Osteoblast (primary cell): ENCODE measurements around the gene APOC4. TPM values are rescaled to one million over a fixed set of nuclear protein-coding genes. Genes with fewer than 3 reads are reported as not detected.

Experiments used
- DNase-seq: peaks from one replicate; pipeline ENCODE4 v3.0.0; 2011; ENCODE audit warnings: low spot score, mixed read lengths; ENCODE audit not compliant: insufficient read length; ENCODE audit errors: missing footprints
- H2AFZ ChIP-seq: 2 replicates; pipeline ENCODE4 v1.6.0; 2011; ENCODE audit warnings: mild to moderate bottlenecking, low read length
- H3K27ac ChIP-seq: 2 replicates; pipeline ENCODE4 v1.5.1; 2011; ENCODE audit warnings: mild to moderate bottlenecking, low read depth, low read length, moderate library complexity
- H3K27me3 ChIP-seq: 2 replicates; pipeline ENCODE4 v1.6.0; 2012; ENCODE audit warnings: mild to moderate bottlenecking, control low read depth, inconsistent platforms, low read length, moderate library complexity; ENCODE audit not compliant: insufficient read depth
- H3K36me3 ChIP-seq: 2 replicates; pipeline ENCODE4 v1.5.1; 2011; ENCODE audit warnings: mild to moderate bottlenecking, low read length, control low read depth, moderate library complexity; ENCODE audit not compliant: insufficient read depth
- H3K4me1 ChIP-seq: 2 replicates; pipeline ENCODE4 v1.5.1; 2011; ENCODE audit warnings: mild to moderate bottlenecking, low read length, control low read depth, moderate library complexity; ENCODE audit not compliant: insufficient read depth
- H3K4me2 ChIP-seq: 2 replicates; pipeline ENCODE4 v1.6.0; 2011; ENCODE audit warnings: mild to moderate bottlenecking, low read length; ENCODE audit not compliant: insufficient read depth
- H3K4me3 ChIP-seq: fragments of 200-600 bp; sonication (generic); 3 replicates; pipeline ENCODE4 v1.5.1; 2012; ENCODE audit warnings: mild to moderate bottlenecking, low read length, inconsistent platforms; ENCODE audit not compliant: insufficient read depth
- H3K79me2 ChIP-seq: 2 replicates; pipeline ENCODE4 v1.6.0; 2012; ENCODE audit warnings: mild to moderate bottlenecking, low read length, control low read depth, inconsistent platforms; ENCODE audit not compliant: insufficient read depth
- H3K9me3 ChIP-seq: 2 replicates; pipeline ENCODE4 v1.5.1; 2011; ENCODE audit warnings: low read depth, low read length, control low read depth
- H4K20me1 ChIP-seq: 2 replicates; pipeline ENCODE4 v1.6.0; 2012; ENCODE audit warnings: mild to moderate bottlenecking, low read length, control low read depth; ENCODE audit not compliant: insufficient read depth
- CTCF ChIP-seq: IDR thresholded peaks from 2 replicates; pipeline ENCODE4 v1.5.1; 2011; ENCODE audit warnings: mild to moderate bottlenecking, low read depth, low read length, moderate library complexity; ENCODE audit errors: extremely low read depth
- total RNA-seq: library from RNA; depleted of rRNA; stranded (reverse); fragments of >200 nt; gene quantifications from 2 replicates; pipeline ENCODE4 v1.2.3, GENCODE V29; 2012

Gene APOC4
- total RNA-seq, 1 donor, result not detected

GRCh38 chr19:44894946-44895345 lies 47.1 kb upstream of the APOC4 start:
- no peak overlapping the region for H3K4me3 ChIP-seq
- DNase-seq, result peak; percentile 89
- peaks cover 16% of the 10 kb centered on the region for H4K20me1 ChIP-seq
- no peaks in the 10 kb centered on the region for H3K27me3 ChIP-seq
- H3K9me3 ChIP-seq, result no peaks in the 10 kb centered on the region
- no peak overlapping the region for H3K27ac ChIP-seq
- no peak overlapping the region for H2AFZ ChIP-seq
- peaks cover 47% of the 10 kb centered on the region for H3K79me2 ChIP-seq
- peaks cover 50% of the 10 kb centered on the region for H3K36me3 ChIP-seq
- H3K4me2 ChIP-seq, result no peak overlapping the region
- no peak for TF ChIP-seq CTCF
- H3K4me1 ChIP-seq, result peaks cover 17% of the 10 kb centered on the region

GRCh38 chr19:44897835-44898234 lies 44.2 kb upstream of the APOC4 start:
- Histone ChIP-seq H3K9me3 (no peaks in the 10 kb centered on the region), H3K4me2 (no peak overlapping the region), H3K27ac (no peak overlapping the region), H3K36me3 (peaks cover 70% of the 10 kb centered on the region), H3K4me3 (no peak overlapping the region), H2AFZ (no peak overlapping the region), H4K20me1 (peaks cover 9% of the 10 kb centered on the region), H3K79me2 (peaks cover 28% of the 10 kb centered on the region), H3K27me3 (no peaks in the 10 kb centered on the region), H3K4me1 (peaks cover 2% of the 10 kb centered on the region)
- TF ChIP-seq CTCF, result no peak
- DNase-seq, result peak; percentile 74

- peaks cover 5% of the 10 kb centered on the region for H4K20me1 ChIP-seq
- peaks cover 5% of the 10 kb centered on the region for H3K27me3 ChIP-seq
- H3K79me2 ChIP-seq, result peaks cover 16% of the 10 kb centered on the region
- no peak overlapping the region for H3K4me2 ChIP-seq
- no peak overlapping the region for H2AFZ ChIP-seq
- no peaks in the 10 kb centered on the region for H3K9me3 ChIP-seq
- peak; percentile 15 for DNase-seq
- no peak for TF ChIP-seq CTCF
- no peak overlapping the region for H3K4me3 ChIP-seq
- H3K4me1 ChIP-seq, result peaks cover 4% of the 10 kb centered on the region
- H3K27ac ChIP-seq, result no peak overlapping the region
- H3K36me3 ChIP-seq, result peaks cover 47% of the 10 kb centered on the region
These were observed 41.5 kb upstream of the APOC4 start for GRCh38 chr19:44900328-44901244.

- no peaks in the 10 kb centered on the region for H3K9me3 ChIP-seq
- H4K20me1 ChIP-seq, result peaks cover 5% of the 10 kb centered on the region
- no peak for TF ChIP-seq CTCF
- H3K27me3 ChIP-seq, result peaks cover 14% of the 10 kb centered on the region
- no peak overlapping the region for H3K4me3 ChIP-seq
- H3K36me3 ChIP-seq, result peaks cover 25% of the 10 kb centered on the region
- H3K27ac ChIP-seq, result no peak overlapping the region
- H3K4me1 ChIP-seq, result peaks cover 4% of the 10 kb centered on the region
- H3K4me2 ChIP-seq, result no peak overlapping the region
- H2AFZ ChIP-seq, result no peak overlapping the region
- no peak for DNase-seq
- no peaks in the 10 kb centered on the region for H3K79me2 ChIP-seq
These were observed 38.8 kb upstream of the APOC4 start for GRCh38 chr19:44903216-44903601.
